Psoas muscle (tissue), 8 donors: Measurements from ENCODE around the gene PRKN. TPM values are rescaled to one million over a fixed set of nuclear protein-coding genes. Genes with fewer than 3 reads are reported as not detected.

Experiments used
- ATAC-seq, 4 donors: fragments of 200-7000 bp; cut with Tn5 transposase; one replicate each; pipeline ENCODE4 v1.9.1; 2020; ENCODE audit warnings: moderate library complexity in 3 of 4, mild to moderate bottlenecking in 2 of 4
- DNase-seq, 2 donors: peaks; one replicate each; pipeline ENCODE4 v3.0.0-alpha.2; 2020
- H3K27ac ChIP-seq: fragments of 200-600 bp; one replicate; pipeline ENCODE4 v1.8.0; 2022
- H3K27me3 ChIP-seq, 3 donors: fragments of 200-600 bp in 1 of 3; one replicate each; pipeline versions ENCODE4 v1.6.1 to v1.8.0; 2013 to 2022; ENCODE audit warnings: low read length in 2 of 3, mild to moderate bottlenecking in 2 of 3, moderate library complexity in 1 of 3; ENCODE audit not compliant: insufficient read depth in 3 of 3
- H3K36me3 ChIP-seq, 2 donors: fragments of 200-600 bp in 1 of 2; one replicate each; pipeline versions ENCODE4 v1.6.1 to v1.8.0; 2013 to 2022; ENCODE audit warnings: low read depth in 1 of 2, mild to moderate bottlenecking in 1 of 2, moderate library complexity in 1 of 2; ENCODE audit not compliant: insufficient read depth in 1 of 2
- H3K4me1 ChIP-seq: fragments of 200-600 bp; one replicate; pipeline ENCODE4 v1.8.0; 2022
- H3K4me3 ChIP-seq: fragments of 200-600 bp; one replicate; pipeline ENCODE4 v1.8.0; 2022; ENCODE audit warnings: mild to moderate bottlenecking
- H3K9me3 ChIP-seq: fragments of 200-600 bp; one replicate; pipeline ENCODE4 v1.8.0; 2022
- CTCF ChIP-seq: fragments of 200-600 bp; IDR thresholded peaks from one replicate; pipeline ENCODE4 v1.8.0; 2022; ENCODE audit warnings: antibody characterized with exemption
- WGBS, 3 donors: extraction: QIAGEN DNeasy Blood & Tissue Kit; methylation state at CpG; one replicate each; pipeline versions ENCODE4 v1.1.6 to v1.1.7; 2013; 5-methylcytosine and 5-hydroxymethylcytosine counted together
- intact Hi-C, 2 donors: fragments of 100-400 bp; cut with DNase I; formaldehyde crosslinking; loops; one replicate each; pipeline versions ENCODE4 v1.11.0 to v1.14.2; 2022
- polyA plus RNA-seq, 3 donors: library from polyadenylated mRNA; stranded (reverse); fragments of 200-250 nt; gene quantifications; one replicate each; pipeline ENCODE4 v1.2.3, GENCODE V29; 2013
- total RNA-seq, 4 donors: library from RNA; stranded (reverse); fragmentation: NEBNext Ultra II Directional in 2 of 4; extraction: Animal tissue kit (Norgen Biotek cat#: 25700) in 2 of 4; gene quantifications; one replicate each; pipeline versions ENCODE4 v1.2.1 to v1.2.4, GENCODE V29; 2021 to 2023
- donor health status: healthy with polysubstance abuse.
- donor health status: DM: no; HTN: no; CAD: no; lungs with moderate emphysema.
- donor health status: Bipolar disorder and iron deficiency.
- donor health status: healthy.
- donor health status: DM: yes; HTN: yes; CAD: no.
- donor health status: DM: no; HTN: no; CAD: no.
- donor health status: DM: no; HTN: no; CAD: no.
- donor health status: DM: yes; HTN: yes; CAD: no.

Gene PRKN
- total and polyA plus RNA-seq, 7 donors, result 1.5 to 19.5 (median 11.7) TPM

GRCh38 chr6:162541019-162541601 is 186.5 kb downstream of the PRKN start:
- intact Hi-C loops, result no loop called here
- TF ChIP-seq CTCF, result no peak
- H3K27ac ChIP-seq, result no peak overlapping the region
- 75 to 92% (median 83%) methylated on average over 4 of the region's 4 CpGs for WGBS, 3 donors
- no peaks in the 10 kb centered on the region for H3K9me3 ChIP-seq
- H3K27me3 ChIP-seq, result no peaks in the 10 kb centered on the region
- peaks cover 16% of the 10 kb centered on the region for H3K4me1 ChIP-seq
- ATAC-seq (no peak), DNase-seq (no peak)
- no peak overlapping the region for H3K4me3 ChIP-seq
- H3K36me3 ChIP-seq, result no peaks in the 10 kb centered on the region

- no peak overlapping the region for H3K27ac ChIP-seq
- 44 to 59% (median 53%) methylated on average over 3 of the region's 3 CpGs for WGBS, 3 donors
- H3K9me3 ChIP-seq, result no peaks in the 10 kb centered on the region
- no peak for TF ChIP-seq CTCF
- intact Hi-C loops, result no loop called here
- no peaks in the 10 kb centered on the region for H3K36me3 ChIP-seq
- peaks cover 16% of the 10 kb centered on the region for H3K4me1 ChIP-seq
- no peak overlapping the region for H3K4me3 ChIP-seq
- no peaks in the 10 kb centered on the region for H3K27me3 ChIP-seq
- no peak for DNase-seq
- no peak for ATAC-seq
These were observed 188.2 kb downstream of the PRKN start for GRCh38 chr6:162539321-162539720.

GRCh38 chr6:162538643-162539064 is 188.9 kb downstream of the PRKN start:
- peak overlapping the region; percentile 8 for H3K4me3 ChIP-seq
- intact Hi-C loops, result no loop called here
- DNase-seq (peak; percentile 35 to 86), ATAC-seq (peak; percentile 40 to 87 (median 69))
- H3K4me1 ChIP-seq, result peaks cover 16% of the 10 kb centered on the region
- no peaks in the 10 kb centered on the region for H3K9me3 ChIP-seq
- H3K36me3 ChIP-seq, result no peaks in the 10 kb centered on the region
- no peaks in the 10 kb centered on the region for H3K27me3 ChIP-seq
- no peak for TF ChIP-seq CTCF
- H3K27ac ChIP-seq, result no peak overlapping the region
- 9 to 13% (median 11%) methylated on average over 8 of the region's 8 CpGs for WGBS, 3 donors

- Histone ChIP-seq H3K27ac (no peak overlapping the region), H3K4me3 (no peak overlapping the region), H3K4me1 (no peaks in the 10 kb centered on the region), H3K36me3 (no peaks in the 10 kb centered on the region), H3K27me3 (no peaks in the 10 kb centered on the region), H3K9me3 (no peaks in the 10 kb centered on the region)
- intact Hi-C loops, result no loop called here
- DNase-seq (no peak), ATAC-seq (no peak)
- no peak for TF ChIP-seq CTCF
- WGBS, 3 donors, result 83 to 94% (median 92%) methylated on average over 6 of the region's 6 CpGs
These were observed 194.6 kb downstream of the PRKN start for GRCh38 chr6:162533009-162533400.
